ENCODE measurements around the gene MRPL34.

Gene MRPL34

DNA sequence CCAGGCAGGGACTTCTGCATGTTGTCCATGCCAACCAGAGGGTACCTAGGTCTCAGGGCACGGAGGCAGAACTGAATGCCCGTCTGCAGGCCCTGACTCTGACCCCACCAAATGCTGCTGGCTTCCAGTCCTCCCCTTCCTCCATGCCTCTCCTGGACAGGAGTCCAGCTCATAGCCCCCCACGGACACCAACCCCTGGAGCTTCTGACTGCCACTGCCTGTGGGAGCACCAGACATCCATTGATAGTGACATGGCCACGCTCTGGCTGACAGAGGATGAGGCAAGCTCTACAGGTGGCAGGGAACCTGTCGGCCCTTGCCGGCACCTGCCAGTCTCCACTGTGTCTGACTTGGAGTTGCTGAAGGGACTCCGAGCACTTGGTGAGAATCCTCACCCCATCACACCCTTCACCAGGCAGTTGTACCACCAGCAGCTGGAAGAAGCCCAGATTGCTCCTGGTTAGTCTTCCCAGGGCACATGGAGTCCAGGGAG is 22.1 kb upstream of the MRPL34 start:
- Histone ChIP-seq H3K79me2 (ENCODE audit: insufficient read depth, low read depth) (no peaks in the 10 kb centered on the region), H3K4me1 (ENCODE audit: low read depth, poor library complexity, severe bottlenecking) (peaks cover 6% of the 10 kb centered on the region), H2AFZ (ENCODE audit: low read depth) (no peak overlapping the region)

DNA sequence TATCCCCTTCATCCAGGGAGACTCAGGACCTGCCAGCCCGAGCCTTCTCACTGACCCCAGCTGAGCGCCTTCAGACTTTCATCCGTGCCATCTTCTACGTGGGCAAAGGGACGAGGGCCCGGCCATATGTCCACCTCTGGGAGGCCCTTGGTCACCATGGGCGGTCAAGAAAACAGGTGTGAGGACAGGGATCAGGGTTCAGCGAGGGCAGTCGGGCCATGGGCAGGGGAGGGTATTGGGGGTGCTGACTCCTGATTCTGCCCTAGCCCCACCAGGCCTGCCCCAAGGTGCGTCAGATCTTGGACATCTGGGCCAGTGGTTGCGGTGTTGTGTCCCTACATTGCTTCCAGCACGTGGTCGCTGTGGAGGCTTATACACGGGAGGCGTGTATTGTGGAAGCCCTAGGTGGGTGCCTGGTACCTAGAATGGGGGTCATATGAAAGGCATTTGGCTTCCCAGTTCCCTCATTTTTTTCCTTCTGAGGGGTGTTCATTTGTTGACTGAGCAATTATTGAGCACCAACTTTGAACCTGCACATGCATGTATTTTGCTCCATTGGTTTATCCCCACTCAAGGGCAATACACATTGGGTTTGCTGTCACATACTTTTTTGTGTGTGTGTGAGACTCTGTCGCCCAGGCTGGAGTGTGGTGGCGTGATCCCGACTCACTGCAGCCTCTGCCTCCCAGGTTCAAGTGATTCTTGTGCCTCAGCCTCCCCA is 20.1 kb upstream of the MRPL34 start:
- peaks cover 6% of the 10 kb centered on the region for H3K4me1 ChIP-seq (ENCODE audit: low read depth, poor library complexity, severe bottlenecking)
- no peaks in the 10 kb centered on the region for H3K79me2 ChIP-seq (ENCODE audit: insufficient read depth, low read depth)
- no peak overlapping the region for H3K4me2 ChIP-seq
- H4K20me1 ChIP-seq (ENCODE audit: insufficient read depth): no peaks in the 10 kb centered on the region
- H3K9ac ChIP-seq: no peak overlapping the region
- H3K27ac ChIP-seq: no peak overlapping the region
- H2AFZ ChIP-seq (ENCODE audit: low read depth): no peak overlapping the region
- no peaks in the 10 kb centered on the region for H3K36me3 ChIP-seq (ENCODE audit: insufficient read depth)
- H3K27me3 ChIP-seq (ENCODE audit: insufficient read depth, low read depth): 0 out of 2 replicates have a peak, but pooled peaks cover 6% of the 10 kb centered on the region
- no peak for TF ChIP-seq CTCF (conservative IDR thresholded peaks at IDR 0.05; ENCODE audit: low read depth, low read length)
- no peak overlapping the region for H3K4me3 ChIP-seq (IDR thresholded peaks at IDR 0.05; ENCODE audit: insufficient read depth, low read depth, low read length)

More for the DNA sequence above, 22.1 kb upstream of the MRPL34 start:
- H3K4me2 ChIP-seq: no peak overlapping the region
- TF ChIP-seq CTCF (conservative IDR thresholded peaks at IDR 0.05; ENCODE audit: low read depth, low read length): no peak
- no peaks in the 10 kb centered on the region for H3K36me3 ChIP-seq (ENCODE audit: insufficient read depth)
- H3K27me3 ChIP-seq (ENCODE audit: insufficient read depth, low read depth): 0 out of 2 replicates have a peak, but pooled peaks cover 6% of the 10 kb centered on the region
- H3K4me3 ChIP-seq (IDR thresholded peaks at IDR 0.05; ENCODE audit: insufficient read depth, low read depth, low read length): no peak overlapping the region
- no peak overlapping the region for H3K27ac ChIP-seq
- no peak overlapping the region for H3K9ac ChIP-seq
- no peaks in the 10 kb centered on the region for H4K20me1 ChIP-seq (ENCODE audit: insufficient read depth)

DNA sequence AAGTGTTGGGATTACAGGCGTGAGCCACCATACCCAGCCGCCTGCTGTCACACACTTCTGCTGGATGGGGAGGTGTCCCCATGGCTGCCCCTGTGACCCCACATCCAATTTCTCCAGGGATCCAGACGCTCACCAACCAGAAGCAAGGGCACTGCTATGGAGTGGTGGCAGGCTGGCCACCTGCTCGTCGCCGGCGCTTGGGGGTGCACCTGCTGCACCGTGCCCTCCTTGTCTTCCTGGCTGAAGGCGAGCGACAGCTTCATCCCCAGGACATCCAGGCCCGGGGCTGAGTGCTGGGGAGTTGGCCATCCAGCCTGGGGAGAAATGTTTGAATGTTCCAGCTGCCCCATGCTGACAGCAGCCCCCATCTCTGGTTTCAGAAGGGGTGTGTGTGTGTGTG is 19.4 kb upstream of the MRPL34 start:
- Histone ChIP-seq H3K27ac (no peak overlapping the region), H3K4me3 (IDR thresholded peaks at IDR 0.05; ENCODE audit: insufficient read depth, low read depth, low read length) (no peak overlapping the region), H3K27me3 (ENCODE audit: insufficient read depth, low read depth) (0 out of 2 replicates have a peak, but pooled peaks cover 6% of the 10 kb centered on the region), H3K4me1 (ENCODE audit: low read depth, poor library complexity, severe bottlenecking) (peaks cover 6% of the 10 kb centered on the region), H3K4me2 (no peak overlapping the region), H3K79me2 (ENCODE audit: insufficient read depth, low read depth) (no peaks in the 10 kb centered on the region), H3K36me3 (ENCODE audit: insufficient read depth) (no peaks in the 10 kb centered on the region), H2AFZ (ENCODE audit: low read depth) (no peak overlapping the region), H3K9ac (no peak overlapping the region), H4K20me1 (ENCODE audit: insufficient read depth) (no peaks in the 10 kb centered on the region)
- no peak for TF ChIP-seq CTCF (conservative IDR thresholded peaks at IDR 0.05; ENCODE audit: low read depth, low read length)

DNA sequence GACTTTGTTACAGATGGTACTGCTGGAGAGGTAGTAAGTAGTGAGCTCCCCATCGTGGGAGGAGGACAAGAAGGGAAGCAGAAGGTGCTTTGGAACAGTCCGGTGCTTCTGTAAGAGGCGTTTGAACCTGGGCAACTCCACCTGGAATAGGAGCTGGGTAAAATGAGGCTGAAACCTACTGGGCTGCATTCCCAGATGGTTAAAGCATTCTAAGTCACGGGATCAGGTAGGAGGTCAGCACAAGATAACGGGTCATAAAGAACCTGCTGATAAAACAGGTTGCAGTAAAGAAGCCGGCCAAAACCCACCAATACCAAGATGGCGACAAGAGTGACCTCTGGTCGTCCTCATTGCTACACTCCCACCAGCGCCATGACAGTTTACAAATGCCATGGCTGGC is 18.9 kb upstream of the MRPL34 start:
- Histone ChIP-seq H3K27me3 (ENCODE audit: insufficient read depth, low read depth) (0 out of 2 replicates have a peak, but pooled peaks cover 6% of the 10 kb centered on the region), H3K4me3 (IDR thresholded peaks at IDR 0.05; ENCODE audit: insufficient read depth, low read depth, low read length) (no peak overlapping the region), H3K4me2 (no peak overlapping the region), H3K9ac (no peak overlapping the region), H4K20me1 (ENCODE audit: insufficient read depth) (no peaks in the 10 kb centered on the region), H2AFZ (ENCODE audit: low read depth) (no peak overlapping the region), H3K36me3 (ENCODE audit: insufficient read depth) (no peaks in the 10 kb centered on the region), H3K79me2 (ENCODE audit: insufficient read depth, low read depth) (no peaks in the 10 kb centered on the region), H3K27ac (no peak overlapping the region), H3K4me1 (ENCODE audit: low read depth, poor library complexity, severe bottlenecking) (peaks cover 6% of the 10 kb centered on the region)
- TF ChIP-seq CTCF (conservative IDR thresholded peaks at IDR 0.05; ENCODE audit: low read depth, low read length): no peak

Data from KMS-11 (cell line).